ENCODE data around the gene SHB.
"Not testable (repeated sequence)": the region's sequence is repeated elsewhere in the genome, so short reads cannot be mapped to it uniquely, and the experiment has no call there.

SHB gene

GRCh38 chr9:37913480-37914153, 155.4 kb downstream of the SHB start:
- DNase-seq: peak; percentile 85

GRCh38 chr9:37911271-37911681, 157.8 kb downstream of the SHB start:
- DNase-seq: no peak

GRCh38 chr9:37910271-37910670, 158.8 kb downstream of the SHB start:
- DNase-seq: no peak

GRCh38 chr9:37909836-37910235, 159.2 kb downstream of the SHB start:
- DNase-seq: not testable (repeated sequence)

GRCh38 chr9:37909326-37909725, 159.7 kb downstream of the SHB start:
- DNase-seq: no peak

- no peak for DNase-seq
These were observed 160.3 kb downstream of the SHB start for GRCh38 chr9:37908698-37909186.

GRCh38 chr9:37908283-37908682, 160.7 kb downstream of the SHB start:
- DNase-seq: no peak

- no peak for DNase-seq
These were observed 162.5 kb downstream of the SHB start for GRCh38 chr9:37906312-37907239.

- no peak for DNase-seq
These were observed 163.3 kb downstream of the SHB start for GRCh38 chr9:37905776-37906175.

GRCh38 chr9:37905131-37905505, 163.9 kb downstream of the SHB start:
- no peak for DNase-seq

- DNase-seq: no peak
These were observed 164.4 kb downstream of the SHB start for GRCh38 chr9:37904445-37905130.

GRCh38 chr9:37903647-37904444, 165.2 kb downstream of the SHB start, which contains the start of gene SLC25A51:
Gene SLC25A51 (minus strand): TSS chr9:37904127. CDS start chr9:37888550, 15,577 bp downstream.
- peak; percentile 96 for DNase-seq

- no peak for DNase-seq
These were observed 166.0 kb downstream of the SHB start for GRCh38 chr9:37902796-37903646.

GRCh38 chr9:37902131-37902530, 166.9 kb downstream of the SHB start:
- DNase-seq: no peak

- no peak for DNase-seq
These were observed 170.0 kb downstream of the SHB start for GRCh38 chr9:37899041-37899440.

- no peak for DNase-seq
These were observed 171.4 kb downstream of the SHB start for GRCh38 chr9:37897665-37898064.

GRCh38 chr9:37892063-37892462, 177.0 kb downstream of the SHB start:
- no peak for DNase-seq

GRCh38 chr9:37891042-37891441, 178.0 kb downstream of the SHB start:
- not testable (repeated sequence) for DNase-seq

GRCh38 chr9:37889536-37889935, 179.5 kb downstream of the SHB start:
- no peak for DNase-seq

- not testable (repeated sequence) for DNase-seq
These were observed 180.9 kb downstream of the SHB start for GRCh38 chr9:37887977-37888583.

GRCh38 chr9:37880916-37881479, 188.0 kb downstream of the SHB start:
- no peak for DNase-seq

All from activated CD4-positive, CD25-positive, alpha-beta regulatory T cell treated with anti-CD3 and anti-CD28 coated beads, Interleukin-2, amount 50 U/mL, for 72 hours (primary cell).